Fibroblast of mammary gland (primary cell): ENCODE results near the gene LCN10.
A peak's percentile ranks its signal among the peaks of the same experiment; 100 is the strongest.
"Not testable (repeated sequence)": the region's sequence is repeated elsewhere in the genome, so short reads cannot be mapped to it uniquely, and the experiment has no call there.

Experiments
- DNase-seq: peaks from one replicate; pipeline ENCODE4 v3.0.0-alpha.2; 2010; ENCODE audit warnings: low read depth
- H3K4me3 ChIP-seq: 2 replicates; pipeline ENCODE4 v1.5.1; 2011; ENCODE audit warnings: low read depth, mild to moderate bottlenecking, low read length, moderate library complexity; ENCODE audit not compliant: control insufficient read depth
- CTCF ChIP-seq: conservative IDR thresholded peaks from 2 replicates; pipeline ENCODE4 v1.5.1; 2011; ENCODE audit warnings: low read depth, low read length, inconsistent platforms; ENCODE audit not compliant: control insufficient read depth, insufficient read depth

The LCN10 gene

GRCh38 chr9:136742591-136743391, at the start of gene LCN10:
Gene LCN10 (minus strand): TSS chr9:136742940. CDS start chr9:136742903, 37 bp downstream.
- DNase-seq = no peak
- H3K4me3 ChIP-seq = no peak within 1 kb of the TSS
- no peak for TF ChIP-seq CTCF

- peak; percentile 82 for TF ChIP-seq CTCF
- H3K4me3 ChIP-seq = peak overlapping the region; percentile 81
- peak; percentile 15 for DNase-seq
Observed at GRCh38 chr9:136791516-136792276, 49.0 kb upstream of the LCN10 start.

- H3K4me3 ChIP-seq = peak within 1 kb of the TSS; percentile 81
- peak; percentile 98 for DNase-seq
- TF ChIP-seq CTCF = no peak
Observed at GRCh38 chr9:136790640-136791515, 48.1 kb upstream of the LCN10 start, which contains the start of gene TMEM141. Gene TMEM141 (plus strand): TSS chr9:136791344. CDS start chr9:136791371, 27 bp downstream.

GRCh38 chr9:136789523-136789937, 46.8 kb upstream of the LCN10 start:
- no peak for TF ChIP-seq CTCF
- no peak for DNase-seq

GRCh38 chr9:136788644-136789522, 46.1 kb upstream of the LCN10 start:
- H3K4me3 ChIP-seq, DNase-seq: not testable (repeated sequence)

More at GRCh38 chr9:136789523-136789937, 46.8 kb upstream of the LCN10 start:
- no peak overlapping the region for H3K4me3 ChIP-seq

- no peak overlapping the region for H3K4me3 ChIP-seq
- DNase-seq = peak; percentile 56
- peak; percentile 72 for TF ChIP-seq CTCF
Observed at GRCh38 chr9:136787690-136788400, 45.1 kb upstream of the LCN10 start.

GRCh38 chr9:136786983-136787382, 44.2 kb upstream of the LCN10 start:
- DNase-seq, H3K4me3 ChIP-seq: not testable (repeated sequence)
